Stimulated activated CD8-positive, alpha-beta memory T cell treated with anti-CD3 and anti-CD28 coated beads, Interleukin-15, amount 100 ng/mL, for 24 hours (primary cell): ENCODE measurements around the gene RIIAD1.
"Not testable (repeated sequence)": the region's sequence is repeated elsewhere in the genome, so short reads cannot be mapped to it uniquely, and the experiment has no call there.

ENCODE experiments used
- DNase-seq: peaks from one replicate; pipeline ENCODE4 v3.0.0-alpha.2; 2020; ENCODE audit warnings: low read depth

RIIAD1 gene

DNA sequence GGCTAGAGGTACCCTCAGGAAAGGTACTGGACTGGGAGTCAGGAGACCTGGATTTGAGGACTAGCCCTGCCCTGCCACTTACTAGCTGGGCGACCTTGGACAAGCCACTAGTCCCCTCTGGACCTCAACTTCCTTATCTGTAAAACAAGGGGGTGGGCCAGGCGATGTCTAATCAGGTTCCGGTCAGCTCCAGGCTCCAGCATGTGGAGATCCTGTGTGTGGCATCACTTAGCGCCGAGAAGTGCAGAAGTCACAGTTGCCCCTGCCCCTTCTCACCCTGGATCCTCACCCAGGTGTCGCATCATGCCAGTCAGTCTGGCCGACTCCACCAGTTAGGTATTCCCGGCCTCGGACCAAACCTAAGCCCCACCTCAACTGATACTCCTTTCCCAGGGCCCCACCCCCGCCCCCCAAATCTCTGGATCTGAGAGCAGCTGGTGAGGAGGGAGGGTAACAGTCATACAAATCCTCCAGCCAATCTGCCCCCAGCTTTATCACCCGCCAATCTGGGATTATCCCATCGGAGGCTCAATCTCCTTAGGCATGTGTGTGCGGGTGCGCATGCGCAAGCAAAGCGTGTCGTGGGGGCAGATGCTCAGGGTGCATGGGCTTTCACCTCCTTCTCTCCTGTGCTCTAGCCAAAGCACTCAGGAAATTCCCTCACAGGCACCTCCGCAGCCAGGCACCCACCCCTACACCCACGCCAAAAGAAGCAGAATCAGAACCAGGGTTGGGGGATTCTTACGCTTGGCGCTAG, 10.1 kb upstream of the RIIAD1 start:
- no peak for DNase-seq

GRCh38 chr1:151711951-151712350, 9.4 kb upstream of the RIIAD1 start:
- DNase-seq: no peak

DNA sequence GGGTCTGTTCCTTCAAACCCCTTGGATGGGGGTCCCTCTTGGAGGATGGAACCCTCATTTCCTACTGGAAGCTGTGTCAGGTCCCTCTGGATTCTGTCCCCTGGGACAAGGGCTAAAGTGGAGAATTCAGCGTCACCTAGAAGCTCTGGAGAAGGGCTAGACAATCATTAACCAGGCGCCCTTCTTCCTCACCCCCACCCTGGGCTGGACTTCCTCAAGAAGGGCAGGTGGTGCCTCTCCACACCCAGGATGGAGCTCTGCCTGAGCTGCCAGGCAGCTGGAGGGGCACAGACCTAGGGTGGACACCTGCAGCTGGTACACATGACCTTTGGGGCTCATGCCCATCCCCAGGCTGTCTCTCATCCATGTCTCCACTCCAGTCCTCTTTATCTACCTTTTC, 8.3 kb upstream of the RIIAD1 start:
- DNase-seq: no peak

- DNase-seq: no peak
These were observed 7.4 kb upstream of the RIIAD1 start for GRCh38 chr1:151713874-151714273.

GRCh38 chr1:151714820-151715725, 6.2 kb upstream of the RIIAD1 start:
- DNase-seq: no peak

GRCh38 chr1:151715726-151716404, 5.5 kb upstream of the RIIAD1 start:
- DNase-seq: no peak

DNA sequence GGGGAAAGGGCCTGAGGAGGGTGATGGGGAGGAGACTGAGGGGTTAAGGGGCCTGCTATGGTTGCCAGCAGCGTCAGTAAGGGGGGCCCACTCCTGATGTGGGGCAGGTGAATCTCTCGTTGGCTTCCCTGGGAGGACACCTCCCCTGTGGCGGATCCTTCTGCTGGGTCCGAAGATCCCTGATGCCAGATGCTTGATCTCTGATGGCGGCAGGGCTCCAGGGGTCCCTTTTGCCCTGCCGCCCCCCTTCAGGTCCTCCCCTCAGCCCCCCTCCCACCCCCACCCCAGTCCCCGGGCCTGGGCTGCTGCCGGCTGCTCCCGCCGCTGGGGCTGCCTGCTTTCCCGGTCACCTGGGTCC, 4.9 kb upstream of the RIIAD1 start:
- DNase-seq: no peak

DNA sequence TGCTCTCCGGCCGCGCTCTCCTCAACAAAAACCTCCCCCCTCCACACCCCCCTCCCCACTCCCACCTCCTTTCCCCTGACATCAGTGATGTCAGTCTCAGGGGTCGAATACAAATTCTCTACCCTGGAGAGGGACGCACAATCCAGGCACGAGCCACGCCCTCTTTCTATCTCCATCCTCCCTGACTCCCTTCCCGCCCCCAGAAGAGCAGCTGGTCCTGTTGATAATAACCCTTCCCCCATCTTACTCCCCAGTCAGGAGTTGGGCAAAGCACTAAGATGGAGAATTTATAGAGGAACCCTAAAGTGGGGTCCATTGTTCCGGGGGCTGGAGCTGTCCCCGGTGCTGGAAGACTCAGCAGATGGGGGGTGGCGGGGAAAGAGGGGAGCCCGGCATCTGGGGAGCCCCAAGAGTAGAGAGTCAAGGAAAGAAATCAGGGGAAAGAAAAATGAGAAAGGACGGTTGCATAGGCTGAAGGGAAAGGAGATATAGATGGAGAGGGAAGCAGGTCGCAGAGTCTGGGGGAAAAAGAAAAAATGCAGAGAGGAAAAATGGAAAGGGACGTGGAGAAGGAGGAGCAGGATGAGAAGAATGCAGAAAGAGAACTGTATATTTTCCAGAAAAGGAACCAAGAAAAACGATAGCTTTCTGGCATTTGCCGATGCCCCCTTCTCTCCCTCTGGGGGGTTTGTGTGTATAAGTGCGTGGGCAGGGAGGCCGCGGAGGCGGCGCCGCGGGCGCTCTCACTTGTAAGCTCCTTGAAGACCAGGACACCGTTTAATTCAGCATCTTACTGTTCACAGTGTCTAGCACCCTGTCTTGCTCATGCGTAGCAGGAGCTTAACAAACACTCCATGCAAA, 4.3 kb upstream of the RIIAD1 start, which contains the start of gene CELF3:
Gene CELF3 (minus strand): TSS at position 33 of the 861 bp plus-strand sequence. CDS start 783 bp downstream, outside the sequence.
- DNase-seq: no peak

DNA sequence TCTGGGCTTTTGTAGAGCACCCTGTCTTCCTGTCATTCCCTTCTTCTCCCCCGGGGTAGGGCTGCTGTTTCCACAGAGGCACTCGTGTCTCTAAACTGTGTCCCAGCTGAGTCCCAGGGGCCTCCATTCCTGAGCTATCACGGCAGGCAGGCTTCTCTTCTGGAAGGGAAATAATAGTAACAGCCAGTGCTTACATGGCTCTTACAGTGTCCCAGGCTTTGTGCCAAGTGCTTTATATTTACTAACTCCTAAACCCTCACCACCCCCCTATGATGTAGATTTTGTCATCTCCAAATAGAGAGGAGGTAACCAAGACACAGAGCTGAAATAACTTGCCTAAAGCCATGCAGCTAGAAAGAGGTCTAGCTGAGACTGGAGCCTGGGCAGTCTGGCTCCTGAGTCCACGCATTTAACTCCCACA, 3.3 kb upstream of the RIIAD1 start:
- DNase-seq: no peak

DNA sequence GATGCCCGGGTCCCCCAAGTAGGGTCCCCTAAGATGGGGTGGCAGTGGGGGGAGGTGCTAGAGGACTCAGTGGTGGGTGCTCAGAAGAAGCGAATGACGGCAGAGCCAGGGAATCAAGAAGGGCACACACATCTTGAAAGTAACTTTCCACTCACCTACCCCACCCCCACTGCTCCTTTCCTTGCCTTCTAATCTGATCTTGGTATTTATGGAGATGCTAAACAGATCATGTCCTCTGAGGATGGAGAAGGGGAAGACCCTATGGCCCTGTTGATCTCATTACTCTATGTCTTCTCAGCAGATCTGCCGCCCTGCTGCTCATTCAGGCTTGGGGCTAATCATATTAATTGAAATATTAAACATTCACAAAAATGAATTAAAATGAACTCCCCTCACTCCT, 2.7 kb upstream of the RIIAD1 start:
- DNase-seq: no peak

GRCh38 chr1:151720125-151720524, 1.2 kb upstream of the RIIAD1 start:
- no peak for DNase-seq

GRCh38 chr1:151720554-151720953, 768 bp upstream of the RIIAD1 start:
- no peak for DNase-seq

DNA sequence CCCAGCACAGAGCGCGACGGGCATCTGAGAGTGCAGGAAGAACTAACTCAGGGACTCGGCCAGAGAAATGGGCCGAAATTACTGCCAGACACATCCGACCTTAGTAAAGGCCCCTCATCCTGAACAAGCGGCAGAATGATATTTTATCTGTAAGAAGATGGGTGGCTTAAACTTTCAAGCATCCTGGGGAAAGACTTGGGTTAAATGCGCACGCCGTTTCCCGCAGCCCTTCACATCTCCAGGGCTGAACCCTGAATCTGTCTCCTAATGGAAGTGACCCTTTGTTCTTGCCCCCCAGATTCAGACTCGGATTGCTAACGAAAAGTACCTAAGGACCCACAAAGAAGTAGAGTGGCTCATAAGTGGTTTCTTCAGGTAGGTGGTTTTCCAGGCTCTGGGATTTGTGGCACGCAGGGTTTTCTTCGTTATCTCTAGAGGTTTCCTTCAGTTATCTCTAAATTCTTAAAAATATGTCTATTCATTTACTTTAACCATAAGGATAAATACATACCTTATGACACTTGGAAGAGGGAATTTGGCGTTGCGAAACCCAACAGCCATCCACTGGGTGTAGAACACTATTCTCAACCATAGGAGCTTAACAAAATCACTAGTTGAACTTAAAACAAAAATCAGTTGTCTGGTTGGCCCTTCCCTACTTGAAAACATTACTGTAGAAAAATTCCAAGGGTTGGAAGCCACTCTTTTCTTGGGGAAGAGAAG, 627 bp downstream of the RIIAD1 start:
- DNase-seq: no peak

- no peak for DNase-seq
These were observed 2.5 kb downstream of the RIIAD1 start for GRCh38 chr1:151723726-151724370.

DNA sequence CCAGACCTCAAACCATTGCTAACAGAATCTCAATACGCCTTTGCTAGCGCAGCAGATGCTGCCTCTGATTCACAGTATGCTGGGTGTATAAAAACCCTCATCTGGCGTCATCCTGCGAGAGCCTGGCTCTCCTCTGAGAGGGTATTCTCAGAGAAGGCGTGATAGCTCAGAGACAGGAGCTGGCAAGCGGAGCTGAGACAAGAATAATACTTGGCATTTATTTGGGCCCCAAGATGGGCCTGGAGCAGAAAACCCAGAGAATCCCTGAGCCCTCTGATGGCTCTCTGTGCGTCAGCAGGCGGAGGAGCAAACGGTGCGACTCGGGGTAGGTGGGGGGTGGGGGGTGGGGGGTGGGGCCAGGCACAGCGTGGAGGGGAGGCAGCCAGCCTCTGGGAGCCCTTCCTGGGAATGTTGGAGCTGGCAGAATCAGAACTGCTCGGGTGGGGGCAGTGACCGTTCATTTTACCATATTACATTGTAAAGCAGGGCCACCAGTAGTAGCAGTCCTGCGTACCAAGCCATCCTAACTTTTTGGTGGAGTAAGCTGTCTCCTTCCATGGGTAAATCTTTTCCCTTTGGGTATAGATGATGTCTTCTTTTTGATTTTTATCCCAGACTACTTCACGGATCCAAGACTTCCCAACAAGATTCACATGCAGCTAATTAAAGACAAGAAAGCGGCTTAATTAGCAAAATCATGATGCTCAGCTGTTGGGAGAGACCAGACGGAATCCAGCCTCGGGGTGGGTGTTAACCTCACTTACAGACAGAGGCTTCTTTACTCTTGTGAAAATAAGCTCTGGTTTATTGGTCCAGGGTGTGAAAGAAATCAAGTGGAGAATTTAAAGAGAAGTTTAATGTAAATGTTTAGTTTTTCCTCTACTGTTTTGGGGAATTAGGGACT, 7.1 kb downstream of the RIIAD1 start:
- DNase-seq: no peak

DNA sequence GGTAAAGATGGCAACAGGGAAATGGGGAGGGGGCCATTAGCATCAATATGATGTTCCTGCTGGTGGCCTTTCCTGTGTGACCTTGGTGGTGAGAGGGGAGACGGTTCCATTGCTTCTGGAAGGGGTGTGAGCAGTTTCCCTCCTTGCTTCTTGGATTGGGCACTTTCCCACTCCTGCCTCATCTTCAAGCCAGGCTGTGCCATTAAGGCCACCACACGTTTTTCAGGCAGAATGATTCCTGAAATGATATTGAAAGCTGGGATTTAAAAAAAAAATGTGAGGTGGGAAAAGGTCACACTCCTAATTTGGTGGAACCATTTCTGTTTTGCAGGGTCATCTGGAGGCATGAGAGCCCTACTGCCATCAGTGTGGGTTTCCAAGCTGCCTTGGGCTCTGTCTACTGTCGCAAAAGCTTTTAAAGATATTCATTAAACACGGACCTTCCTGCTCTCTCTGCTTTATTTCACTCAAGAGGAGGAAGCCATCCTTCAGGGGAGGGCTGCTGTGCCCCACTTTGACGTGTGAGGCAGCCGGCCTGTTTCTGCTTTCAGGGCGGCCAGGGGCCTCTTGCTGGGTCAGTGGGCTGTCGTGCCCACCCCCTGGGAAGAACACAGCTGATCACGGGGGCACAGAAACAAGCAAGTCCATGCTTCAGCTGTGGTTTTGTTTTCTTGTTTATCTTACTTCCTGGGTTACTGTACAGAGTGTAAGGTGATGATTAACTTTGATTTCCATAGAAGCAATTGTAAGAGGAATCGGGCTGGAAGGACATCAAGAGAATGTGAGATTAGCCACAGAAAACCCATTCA, 8.0 kb downstream of the RIIAD1 start:
- no peak for DNase-seq

- DNase-seq: no peak
These were observed 8.6 kb downstream of the RIIAD1 start for GRCh38 chr1:151729966-151730291.

- DNase-seq: no peak
These were observed 11.8 kb downstream of the RIIAD1 start for GRCh38 chr1:151733126-151733525.

DNA sequence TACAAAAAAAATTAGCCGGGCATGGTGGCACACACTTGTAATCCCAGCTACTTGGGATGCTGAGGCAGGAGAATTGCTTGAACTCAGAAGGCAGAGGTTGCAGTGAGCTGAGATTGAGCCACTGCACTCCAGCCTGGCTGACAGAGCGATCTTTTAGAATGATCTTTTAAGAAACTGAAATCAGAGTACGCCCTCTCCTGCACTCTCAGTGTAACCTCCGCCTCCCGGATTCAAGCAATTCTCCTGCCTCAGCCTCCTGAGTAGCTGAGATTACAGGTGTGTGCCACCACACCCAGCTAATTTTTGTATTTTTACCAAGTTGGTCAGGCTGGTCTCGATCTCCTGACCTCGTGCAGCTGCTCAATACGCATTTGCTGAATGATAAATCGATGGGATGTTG, 12.7 kb downstream of the RIIAD1 start:
- DNase-seq: not testable (repeated sequence)
